HG03521 (cell line): ENCODE measurements around the gene CRMP1.

Experiments used
- ATAC-seq: cut with Tn5 transposase; IDR thresholded peaks from one replicate; pipeline ENCODE4 v1.9.1; 2021; ENCODE audit warnings: mild to moderate bottlenecking, moderate library complexity; ENCODE audit not compliant: unreplicated experiment

CRMP1 gene

DNA sequence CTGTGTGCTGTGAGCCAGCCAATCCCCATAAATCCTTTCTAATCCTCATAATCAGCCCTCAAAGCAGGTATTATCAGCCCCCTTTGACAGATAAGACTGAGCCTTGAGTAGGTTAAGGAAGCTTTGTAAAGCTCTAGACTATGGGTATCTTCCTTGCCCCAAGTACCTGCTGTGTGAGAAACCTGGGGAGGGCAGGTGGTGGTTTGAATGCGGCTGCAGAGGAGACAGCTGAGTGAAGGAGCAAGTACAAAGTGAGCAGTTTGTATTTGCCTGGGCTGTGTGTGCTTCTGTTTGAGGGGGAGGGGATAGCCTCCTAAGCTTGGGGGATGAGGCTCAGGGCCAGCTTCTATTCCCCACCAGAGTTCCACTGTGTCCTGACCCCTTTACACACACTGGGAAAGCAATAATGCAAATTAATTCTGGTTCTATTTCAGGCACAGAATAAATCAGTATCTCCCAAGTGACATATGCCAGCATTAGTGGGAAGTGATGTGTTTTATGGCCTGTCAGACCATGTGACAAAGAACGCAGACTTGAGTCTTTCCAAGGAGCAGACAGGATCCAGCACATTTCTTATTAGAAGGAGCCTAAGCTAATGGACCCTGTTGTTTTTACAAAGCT lies 118.4 kb downstream of the CRMP1 start:
- no peak for ATAC-seq

GRCh38 chr4:5773271-5773555 lies 119.7 kb downstream of the CRMP1 start:
- ATAC-seq, result no peak

- ATAC-seq, result no peak
Observed at GRCh38 chr4:5772528-5773270, 120.2 kb downstream of the CRMP1 start.
